ENCODE measurements around the gene UBC.

GRCh38 chr12:124956571-124956970, 42.1 kb upstream of the UBC start:
- TF ChIP-seq CTCF (IDR thresholded peaks at IDR 0.05; ENCODE audit: low read depth, low read length, poor library complexity, severe bottlenecking) (no peak), EZH2phosphoT487 (IDR thresholded peaks at IDR 0.05; ENCODE audit: borderline replicate concordance, low read length) (no peak)
